HG03066 (cell line): ENCODE results near the gene VSTM4.

Source experiments
- ATAC-seq: cut with Tn5 transposase; IDR thresholded peaks from one replicate; pipeline ENCODE4 v1.9.1; 2021; ENCODE audit warnings: low read depth; ENCODE audit not compliant: unreplicated experiment

Gene VSTM4

GRCh38 chr10:49052069-49052468 is 63.3 kb downstream of the VSTM4 start:
- no peak for ATAC-seq

GRCh38 chr10:49050906-49051305 is 64.4 kb downstream of the VSTM4 start:
- ATAC-seq = no peak

- ATAC-seq = no peak
Measured at GRCh38 chr10:49050366-49050765, 65.0 kb downstream of the VSTM4 start.

GRCh38 chr10:49049660-49050059 is 65.7 kb downstream of the VSTM4 start:
- no peak for ATAC-seq

- no peak for ATAC-seq
Measured at GRCh38 chr10:49047128-49047639, 68.1 kb downstream of the VSTM4 start.

GRCh38 chr10:49044293-49045193 is 70.8 kb downstream of the VSTM4 start:
- ATAC-seq = no peak

- ATAC-seq = no peak
Measured at GRCh38 chr10:49040601-49041000, 74.7 kb downstream of the VSTM4 start.

GRCh38 chr10:49039409-49039808 is 75.9 kb downstream of the VSTM4 start:
- ATAC-seq = no peak

- no peak for ATAC-seq
Measured at GRCh38 chr10:49038711-49039110, 76.6 kb downstream of the VSTM4 start.

GRCh38 chr10:49037187-49037586 is 78.1 kb downstream of the VSTM4 start:
- no peak for ATAC-seq

- ATAC-seq = no peak
Measured at GRCh38 chr10:49036638-49037037, 78.7 kb downstream of the VSTM4 start.

GRCh38 chr10:49035920-49036319 is 79.4 kb downstream of the VSTM4 start:
- no peak for ATAC-seq

GRCh38 chr10:49034925-49035324 is 80.4 kb downstream of the VSTM4 start:
- no peak for ATAC-seq

GRCh38 chr10:49033939-49034338 is 81.4 kb downstream of the VSTM4 start:
- no peak for ATAC-seq

- ATAC-seq = no peak
Measured at GRCh38 chr10:49029666-49030065, 85.7 kb downstream of the VSTM4 start.

- ATAC-seq = no peak
Measured at GRCh38 chr10:49028639-49029038, 86.7 kb downstream of the VSTM4 start.

- ATAC-seq = no peak
Measured at GRCh38 chr10:49025347-49025983, 89.9 kb downstream of the VSTM4 start.

GRCh38 chr10:49024484-49024883 is 90.8 kb downstream of the VSTM4 start:
- ATAC-seq = no peak

GRCh38 chr10:49023752-49024151 is 91.6 kb downstream of the VSTM4 start:
- no peak for ATAC-seq

- no peak for ATAC-seq
Measured at GRCh38 chr10:49023071-49023470, 92.3 kb downstream of the VSTM4 start.

- no peak for ATAC-seq
Measured at GRCh38 chr10:49021685-49022084, 93.6 kb downstream of the VSTM4 start.

- ATAC-seq = no peak
Measured at GRCh38 chr10:49015700-49016099, 99.6 kb downstream of the VSTM4 start.
